NAMALWA (cell line): ENCODE data around the gene FRMPD4.

ENCODE experiments used
- DNase-seq: peaks from one replicate; pipeline ENCODE4 v3.0.0-alpha.2; 2015; ENCODE audit warnings: low spot score

Gene FRMPD4

GRCh38 chrX:12768491-12768890 is 630.2 kb downstream of the FRMPD4 start:
- no peak for DNase-seq

- DNase-seq: peak; percentile 54
Measured at GRCh38 chrX:12770440-12770839, 632.2 kb downstream of the FRMPD4 start.

GRCh38 chrX:12771445-12772069 is 633.3 kb downstream of the FRMPD4 start:
- DNase-seq: peak; percentile 86
